Measurements from ENCODE around the gene PCAT7.
"Not testable (repeated sequence)": the region's sequence is repeated elsewhere in the genome, so short reads cannot be mapped to it uniquely, and the experiment has no call there.

PCAT7 gene

DNA sequence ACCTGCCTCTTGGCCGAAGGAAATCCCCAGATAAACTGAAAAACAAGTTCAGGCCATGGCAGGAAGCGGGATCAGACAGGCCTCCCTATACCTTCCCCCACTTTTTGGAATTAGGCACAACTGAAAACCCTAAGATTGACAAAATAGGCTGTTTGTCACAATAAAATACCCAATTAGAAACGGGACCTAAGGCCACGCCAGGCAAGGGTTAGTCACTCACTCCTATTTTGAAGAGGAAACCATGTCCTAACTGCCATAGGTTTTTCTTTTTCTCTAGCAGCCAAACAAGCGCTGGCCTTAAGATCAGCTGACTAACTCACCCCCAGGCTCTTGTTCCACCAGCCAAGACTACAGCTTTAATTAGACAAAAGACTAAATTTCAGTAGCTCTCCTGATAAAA is 26.8 kb downstream of the PCAT7 start:
- H3K4me3 ChIP-seq (ENCODE audit: low read depth, low read length), result no peak overlapping the region
- TF ChIP-seq CTCF (IDR thresholded peaks at IDR 0.05; ENCODE audit: low read depth, low read length), result no peak

- TF ChIP-seq CTCF (IDR thresholded peaks at IDR 0.05; ENCODE audit: low read depth, low read length), result no peak
- no peak overlapping the region for H3K4me3 ChIP-seq (ENCODE audit: low read depth, low read length)
Measured at GRCh38 chr9:94584555-94584954, 29.7 kb downstream of the PCAT7 start.

GRCh38 chr9:94586316-94586715 is 31.4 kb downstream of the PCAT7 start:
- no peak for TF ChIP-seq CTCF (IDR thresholded peaks at IDR 0.05; ENCODE audit: low read depth, low read length)
- H3K4me3 ChIP-seq (ENCODE audit: low read depth, low read length), result no peak overlapping the region

GRCh38 chr9:94586814-94587213 is 31.9 kb downstream of the PCAT7 start:
- H3K4me3 ChIP-seq (ENCODE audit: low read depth, low read length), result peak overlapping the region; percentile 23
- no peak for TF ChIP-seq CTCF (IDR thresholded peaks at IDR 0.05; ENCODE audit: low read depth, low read length)

DNA sequence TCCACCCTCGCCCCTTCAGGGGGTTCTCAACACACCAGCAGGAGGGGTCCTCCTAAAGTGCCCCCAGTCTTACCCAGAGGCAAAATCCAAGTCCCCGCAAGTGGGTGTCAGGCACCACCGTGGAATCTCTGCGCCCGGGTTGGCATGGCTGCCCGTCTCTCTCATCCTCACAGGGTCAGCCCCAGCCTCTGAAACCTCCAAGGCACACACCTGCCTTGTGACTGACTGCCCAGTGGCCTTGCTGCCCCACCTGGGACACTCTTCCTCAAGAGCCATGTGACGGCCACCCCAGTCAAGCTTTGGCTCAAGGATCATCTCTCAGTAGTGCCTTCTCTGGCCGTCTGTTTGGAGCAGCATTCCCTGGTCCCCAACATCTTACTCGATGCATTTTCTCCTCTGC is 33.8 kb downstream of the PCAT7 start:
- no peak for TF ChIP-seq CTCF (IDR thresholded peaks at IDR 0.05; ENCODE audit: low read depth, low read length)
- no peak overlapping the region for H3K4me3 ChIP-seq (ENCODE audit: low read depth, low read length)

- not testable (repeated sequence) for H3K4me3 ChIP-seq (ENCODE audit: low read depth, low read length)
Measured at GRCh38 chr9:94591046-94591545, 36.2 kb downstream of the PCAT7 start.

- no peak overlapping the region for H3K4me3 ChIP-seq (ENCODE audit: low read depth, low read length)
Measured at GRCh38 chr9:94591876-94592275, 37.0 kb downstream of the PCAT7 start.

GRCh38 chr9:94592683-94593082 is 37.8 kb downstream of the PCAT7 start:
- H3K4me3 ChIP-seq (ENCODE audit: low read depth, low read length), result not testable (repeated sequence)

More at GRCh38 chr9:94591876-94592275, 37.0 kb downstream of the PCAT7 start:
- TF ChIP-seq CTCF (IDR thresholded peaks at IDR 0.05; ENCODE audit: low read depth, low read length), result no peak
